Measurements from ENCODE around the gene SULT2B1.
A peak's percentile ranks its signal among the peaks of the same experiment; 100 is the strongest.
"Not testable (repeated sequence)": the region's sequence is repeated elsewhere in the genome, so short reads cannot be mapped to it uniquely, and the experiment has no call there.

The SULT2B1 gene
- total RNA-seq: 0 reads per million in 2 donors

GRCh38 chr19:48551437-48552302 is at the start of gene SULT2B1:
TSS of gene SULT2B1 (plus strand) at chr19:48552172. CDS start at chr19:48552253, 81 bp downstream.
- no peak for DNase-seq

GRCh38 chr19:48502350-48503018 is 49.5 kb upstream of the SULT2B1 start:
- peak; percentile 35 for DNase-seq

- DNase-seq: no peak
Observed at GRCh38 chr19:48506138-48506733, 45.7 kb upstream of the SULT2B1 start.

- no peak for DNase-seq
Observed at GRCh38 chr19:48507911-48508439, 44.0 kb upstream of the SULT2B1 start.

GRCh38 chr19:48508729-48509411 is 43.1 kb upstream of the SULT2B1 start:
- no peak for DNase-seq

GRCh38 chr19:48509467-48510194 is 42.3 kb upstream of the SULT2B1 start:
- DNase-seq: no peak

- no peak for DNase-seq
Observed at GRCh38 chr19:48510421-48511268, 41.3 kb upstream of the SULT2B1 start.

- no peak for DNase-seq
Observed at GRCh38 chr19:48511321-48511731, 40.6 kb upstream of the SULT2B1 start.

GRCh38 chr19:48511800-48512503 is 40.0 kb upstream of the SULT2B1 start, which contains the start of gene LMTK3:
TSS of gene LMTK3 (minus strand) at chr19:48511835. CDS start at chr19:48511576, 259 bp downstream.
- DNase-seq: peak; percentile 39

- DNase-seq: no peak
Observed at GRCh38 chr19:48512504-48513288, 39.3 kb upstream of the SULT2B1 start.

- DNase-seq: no peak
Observed at GRCh38 chr19:48513289-48514122, 38.5 kb upstream of the SULT2B1 start.

GRCh38 chr19:48514123-48514458 is 37.9 kb upstream of the SULT2B1 start:
- DNase-seq: no peak

GRCh38 chr19:48516536-48516935 is 35.4 kb upstream of the SULT2B1 start:
- no peak for DNase-seq

GRCh38 chr19:48518207-48518606 is 33.8 kb upstream of the SULT2B1 start:
- no peak for DNase-seq

GRCh38 chr19:48519426-48519825 is 32.5 kb upstream of the SULT2B1 start:
- DNase-seq: not testable (repeated sequence)

- DNase-seq: no peak
Observed at GRCh38 chr19:48520134-48520533, 31.8 kb upstream of the SULT2B1 start.

GRCh38 chr19:48524221-48524620 is 27.8 kb upstream of the SULT2B1 start:
- DNase-seq: no peak

GRCh38 chr19:48524732-48525131 is 27.2 kb upstream of the SULT2B1 start:
- no peak for DNase-seq

- DNase-seq: no peak
Observed at GRCh38 chr19:48529156-48529555, 22.8 kb upstream of the SULT2B1 start.

Measured in activated gamma-delta T cell (primary cell).